ENCODE results near the gene UMODL1. TPM values are rescaled to one million over a fixed set of nuclear protein-coding genes. Genes with fewer than 3 reads are reported as not detected.

UMODL1 gene
- total RNA-seq, 2 donors from 2014 or later = 0.11 TPM; not detected in 1

DNA sequence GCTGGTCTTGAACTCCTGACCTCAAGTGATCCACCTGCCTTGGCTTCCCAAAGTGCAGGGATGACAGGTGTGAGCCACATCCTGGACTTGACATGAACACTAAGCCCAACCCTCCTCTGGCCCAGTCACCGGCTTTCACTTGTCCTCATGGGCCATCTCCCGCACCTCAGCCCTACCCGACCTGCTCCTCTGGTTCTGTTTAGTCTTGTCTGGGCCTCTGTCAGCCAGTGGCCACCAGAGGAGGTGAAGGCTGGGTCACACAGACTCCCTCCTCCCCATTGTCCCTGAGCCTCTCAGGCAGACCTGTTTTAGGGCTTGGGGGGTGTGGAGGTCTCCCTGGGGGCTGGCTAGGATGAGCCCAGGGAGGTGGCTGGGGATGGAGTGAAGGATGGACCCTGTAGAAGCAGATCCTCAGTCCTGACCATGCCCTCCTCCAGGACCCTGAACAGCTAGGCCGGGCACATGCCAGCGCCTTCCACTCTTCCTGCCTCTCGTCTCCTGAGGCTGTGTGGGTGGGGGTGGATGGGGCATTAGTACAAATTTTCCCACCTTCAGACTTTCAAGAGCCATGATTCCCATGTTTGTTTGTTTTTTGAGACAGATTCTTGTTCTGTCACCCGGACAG is 26.1 kb upstream of the UMODL1 start:
- no peaks in the 10 kb centered on the region for H3K27me3 Mint-ChIP-seq
- H3K4me3 Mint-ChIP-seq = no peak overlapping the region
- no peaks in the 10 kb centered on the region for H3K36me3 Mint-ChIP-seq (ENCODE audit: low read depth)
- ATAC-seq (replicated peaks) = no peak
- H3K4me1 Mint-ChIP-seq = no peaks in the 10 kb centered on the region
- H3K27ac Mint-ChIP-seq = no peak overlapping the region
- no peaks in the 10 kb centered on the region for H3K9me3 Mint-ChIP-seq

DNA sequence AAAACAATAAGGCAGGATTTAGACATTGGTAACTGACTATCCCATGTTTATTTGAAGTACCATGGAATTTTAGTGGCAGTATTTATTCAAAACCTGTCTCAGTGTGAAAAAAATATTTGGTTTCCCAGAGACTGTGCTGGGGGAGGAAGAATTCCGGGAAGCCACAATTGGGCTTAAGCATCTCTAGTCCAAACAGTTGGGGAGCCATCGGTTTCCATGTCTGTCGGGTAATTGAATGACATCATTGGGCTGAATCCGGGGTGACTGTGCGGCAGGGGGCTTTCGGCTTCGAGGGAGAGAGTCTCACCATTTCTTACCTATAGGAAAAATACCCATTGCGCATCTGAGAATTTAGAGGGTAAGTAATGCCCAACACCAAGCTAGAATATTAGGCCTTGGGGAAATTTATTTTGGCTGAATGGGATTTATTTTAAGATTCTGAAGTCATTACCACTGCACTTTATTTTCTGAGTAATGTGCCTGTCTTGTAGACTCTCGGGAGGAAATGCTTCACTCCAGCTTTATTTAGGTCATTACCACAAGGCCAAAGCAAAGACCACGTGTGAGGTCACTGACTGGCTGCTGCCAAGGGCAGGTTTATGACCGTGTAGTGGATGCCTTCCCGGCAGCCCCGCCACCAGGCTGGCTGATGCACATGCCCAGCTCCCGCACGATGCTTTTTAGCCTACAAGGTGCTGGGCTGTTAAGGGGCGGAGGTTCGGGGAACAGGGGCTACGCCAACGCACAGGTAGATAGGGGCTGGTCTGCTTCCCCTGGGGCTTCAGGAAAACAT is 23.1 kb upstream of the UMODL1 start:
- Mint-ChIP-seq H3K4me3 (no peak overlapping the region), H3K27ac (no peak overlapping the region), H3K4me1 (no peaks in the 10 kb centered on the region), H3K36me3 (ENCODE audit: low read depth) (no peaks in the 10 kb centered on the region), H3K27me3 (no peaks in the 10 kb centered on the region), H3K9me3 (no peaks in the 10 kb centered on the region)
- ATAC-seq (replicated peaks) = no peak

- Mint-ChIP-seq H3K4me1 (no peaks in the 10 kb centered on the region), H3K27ac (peak overlapping the region; percentile 1), H3K9me3 (no peaks in the 10 kb centered on the region), H3K27me3 (no peaks in the 10 kb centered on the region), H3K4me3 (no peak overlapping the region), H3K36me3 (ENCODE audit: low read depth) (no peaks in the 10 kb centered on the region)
- ATAC-seq (replicated peaks) = no peak
Measured at GRCh38 chr21:42048870-42049577, 22.1 kb upstream of the UMODL1 start.

- H3K4me1 Mint-ChIP-seq = no peaks in the 10 kb centered on the region
- no peaks in the 10 kb centered on the region for H3K9me3 Mint-ChIP-seq
- H3K27me3 Mint-ChIP-seq = no peaks in the 10 kb centered on the region
- H3K36me3 Mint-ChIP-seq (ENCODE audit: low read depth) = no peaks in the 10 kb centered on the region
- H3K27ac Mint-ChIP-seq = peak overlapping the region; percentile 1
- ATAC-seq (replicated peaks) = no peak
- H3K4me3 Mint-ChIP-seq = no peak overlapping the region
Measured at GRCh38 chr21:42049578-42050430, 21.3 kb upstream of the UMODL1 start.

GRCh38 chr21:42051788-42052187 is 19.3 kb upstream of the UMODL1 start:
- H3K27me3 Mint-ChIP-seq = no peaks in the 10 kb centered on the region
- H3K9me3 Mint-ChIP-seq = no peaks in the 10 kb centered on the region
- no peak for ATAC-seq (replicated peaks)
- H3K27ac Mint-ChIP-seq = no peak overlapping the region
- no peaks in the 10 kb centered on the region for H3K4me1 Mint-ChIP-seq
- no peak overlapping the region for H3K4me3 Mint-ChIP-seq
- no peaks in the 10 kb centered on the region for H3K36me3 Mint-ChIP-seq (ENCODE audit: low read depth)

- Mint-ChIP-seq H3K36me3 (ENCODE audit: low read depth) (no peaks in the 10 kb centered on the region), H3K4me1 (no peaks in the 10 kb centered on the region), H3K27me3 (no peaks in the 10 kb centered on the region), H3K27ac (peak overlapping the region; percentile 30), H3K9me3 (no peaks in the 10 kb centered on the region), H3K4me3 (no peak overlapping the region)
- no peak for ATAC-seq (replicated peaks)
Measured at GRCh38 chr21:42055425-42055824, 15.7 kb upstream of the UMODL1 start.

DNA sequence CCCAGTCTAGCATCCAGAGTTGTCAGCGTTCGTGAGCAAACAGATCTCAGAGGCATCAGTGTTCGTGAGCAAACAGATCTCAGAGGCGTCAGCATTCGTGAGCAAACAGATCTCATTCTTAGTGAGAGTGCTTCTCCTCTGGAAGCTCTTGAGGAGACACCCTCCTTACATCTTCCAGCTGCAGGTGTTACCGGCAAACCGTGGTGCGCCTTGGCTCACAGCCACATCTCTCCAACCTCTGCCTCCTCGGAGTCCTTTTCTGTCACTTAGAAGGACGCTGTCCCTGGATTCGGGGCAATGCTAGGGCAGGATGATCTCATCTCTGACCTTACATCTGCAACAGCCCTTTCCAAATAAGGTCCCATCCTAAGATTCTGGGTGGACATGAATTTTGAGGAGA is 14.6 kb upstream of the UMODL1 start:
- Mint-ChIP-seq H3K36me3 (ENCODE audit: low read depth) (no peaks in the 10 kb centered on the region), H3K27ac (peak overlapping the region; percentile 57), H3K4me1 (peaks cover 8% of the 10 kb centered on the region), H3K9me3 (no peaks in the 10 kb centered on the region), H3K4me3 (no peak overlapping the region), H3K27me3 (no peaks in the 10 kb centered on the region)
- ATAC-seq (replicated peaks) = no peak

- no peak for ATAC-seq (replicated peaks)
- H3K9me3 Mint-ChIP-seq = no peaks in the 10 kb centered on the region
- no peaks in the 10 kb centered on the region for H3K27me3 Mint-ChIP-seq
- H3K36me3 Mint-ChIP-seq (ENCODE audit: low read depth) = no peaks in the 10 kb centered on the region
- H3K4me1 Mint-ChIP-seq = peaks cover 15% of the 10 kb centered on the region
- H3K27ac Mint-ChIP-seq = peak overlapping the region; percentile 57
- no peak overlapping the region for H3K4me3 Mint-ChIP-seq
Measured at GRCh38 chr21:42056996-42057689, 14.0 kb upstream of the UMODL1 start.

DNA sequence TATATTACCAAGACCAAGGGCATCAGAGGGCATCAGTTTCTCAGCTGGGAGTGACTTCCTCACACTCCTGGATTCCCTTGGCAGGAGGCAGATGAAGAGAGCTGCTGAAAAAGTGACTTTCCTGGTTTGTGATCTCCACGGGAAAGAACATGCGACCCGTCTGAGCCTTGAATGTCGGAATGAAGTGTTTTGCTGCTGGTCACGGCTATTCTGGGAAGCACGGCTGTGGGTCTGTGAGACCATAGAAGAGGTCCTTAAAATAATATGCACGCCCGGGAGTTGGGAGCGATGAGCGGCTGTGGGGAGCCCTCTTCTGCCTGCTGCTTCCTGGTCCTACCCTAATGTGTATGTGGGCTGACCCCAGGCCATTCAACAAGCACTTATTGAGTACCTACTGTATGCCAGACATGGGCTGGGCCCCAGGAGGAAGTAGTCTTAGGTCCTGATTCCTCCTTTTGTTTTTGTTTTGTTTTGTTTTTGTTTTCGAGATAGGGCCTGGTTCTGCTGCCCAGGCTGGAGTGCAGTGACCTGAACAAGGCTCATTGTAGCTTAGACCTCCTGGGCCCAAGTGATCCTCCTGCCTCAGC is 13.2 kb upstream of the UMODL1 start:
- no peak for ATAC-seq (replicated peaks)
- Mint-ChIP-seq H3K27me3 (no peaks in the 10 kb centered on the region), H3K9me3 (no peaks in the 10 kb centered on the region), H3K27ac (peak overlapping the region; percentile 28), H3K4me1 (peaks cover 19% of the 10 kb centered on the region), H3K4me3 (no peak overlapping the region), H3K36me3 (ENCODE audit: low read depth) (no peaks in the 10 kb centered on the region)

GRCh38 chr21:42058631-42059111 is 12.4 kb upstream of the UMODL1 start:
- Mint-ChIP-seq H3K4me1 (peaks cover 21% of the 10 kb centered on the region), H3K27me3 (no peaks in the 10 kb centered on the region), H3K36me3 (ENCODE audit: low read depth) (no peaks in the 10 kb centered on the region), H3K4me3 (no peak overlapping the region), H3K27ac (peak overlapping the region; percentile 28), H3K9me3 (no peaks in the 10 kb centered on the region)
- ATAC-seq (replicated peaks) = no peak

DNA sequence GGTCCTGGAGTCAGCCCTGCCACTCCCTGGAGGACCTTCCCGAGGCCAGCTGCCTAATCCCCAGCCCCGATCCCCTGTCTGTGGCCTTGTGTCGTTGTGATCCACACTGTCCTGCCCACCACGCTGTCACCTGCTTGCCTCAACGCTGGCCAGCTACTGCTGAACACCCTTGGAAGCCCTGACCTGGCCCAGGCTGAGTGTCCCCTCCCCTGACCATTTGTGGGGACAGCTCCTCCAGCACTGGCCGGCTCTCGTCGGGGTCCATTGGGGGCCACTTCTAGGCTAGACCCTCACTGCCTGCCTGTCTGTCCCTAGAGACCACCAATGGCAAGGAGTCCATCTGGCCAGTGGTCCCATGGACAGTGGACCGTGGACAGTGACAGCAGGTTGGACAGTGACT is 12.0 kb upstream of the UMODL1 start:
- H3K4me3 Mint-ChIP-seq = no peak overlapping the region
- H3K9me3 Mint-ChIP-seq = no peaks in the 10 kb centered on the region
- no peak overlapping the region for H3K27ac Mint-ChIP-seq
- no peak for ATAC-seq (replicated peaks)
- H3K27me3 Mint-ChIP-seq = no peaks in the 10 kb centered on the region
- H3K36me3 Mint-ChIP-seq (ENCODE audit: low read depth) = no peaks in the 10 kb centered on the region
- H3K4me1 Mint-ChIP-seq = peaks cover 26% of the 10 kb centered on the region

DNA sequence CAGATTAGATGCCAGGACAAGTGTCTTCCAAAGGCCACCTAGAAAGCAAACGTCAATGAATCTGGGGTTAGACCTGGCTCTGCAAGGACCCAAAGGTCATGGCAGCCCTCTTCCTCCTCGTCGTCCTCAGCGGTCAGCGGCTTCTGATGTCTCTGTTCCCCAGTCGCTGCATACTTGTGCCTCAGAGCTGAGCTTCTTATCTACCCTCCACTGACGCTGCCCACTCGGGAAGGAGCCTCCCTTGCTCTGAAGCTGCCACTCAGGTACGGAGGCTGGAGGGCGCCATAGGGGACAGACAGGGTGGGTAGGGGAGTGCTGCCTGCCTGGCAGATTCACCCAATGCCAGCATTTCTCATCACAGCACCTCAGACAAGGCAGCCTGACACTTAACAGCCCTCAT is 11.4 kb upstream of the UMODL1 start:
- Mint-ChIP-seq H3K27ac (no peak overlapping the region), H3K9me3 (no peaks in the 10 kb centered on the region), H3K27me3 (no peaks in the 10 kb centered on the region), H3K4me1 (peaks cover 30% of the 10 kb centered on the region), H3K36me3 (ENCODE audit: low read depth) (no peaks in the 10 kb centered on the region), H3K4me3 (no peak overlapping the region)
- no peak for ATAC-seq (replicated peaks)

GRCh38 chr21:42060166-42060565 is 11.0 kb upstream of the UMODL1 start:
- H3K9me3 Mint-ChIP-seq = no peaks in the 10 kb centered on the region

More at GRCh38 chr21:42060166-42060565, 11.0 kb upstream of the UMODL1 start:
- Mint-ChIP-seq H3K4me1 (peaks cover 30% of the 10 kb centered on the region), H3K4me3 (no peak overlapping the region), H3K27ac (no peak overlapping the region), H3K36me3 (ENCODE audit: low read depth) (no peaks in the 10 kb centered on the region), H3K27me3 (no peaks in the 10 kb centered on the region)
- ATAC-seq (replicated peaks) = no peak
